Stomach smooth muscle (tissue), 2 donors: ENCODE results near the gene ARHGEF1.
"Not testable (repeated sequence)": the region's sequence is repeated elsewhere in the genome, so short reads cannot be mapped to it uniquely, and the experiment has no call there.

Source experiments
- H3K27ac ChIP-seq: one replicate; pipeline ENCODE4 v1.7.0; 2013; ENCODE audit warnings: mild to moderate bottlenecking, low read length, inconsistent platforms
- H3K27me3 ChIP-seq, 2 donors: one replicate each; pipeline ENCODE4 v1.7.0; 2013; ENCODE audit warnings: low read length in 2 of 2; ENCODE audit not compliant: insufficient read depth in 2 of 2, control insufficient read depth in 1 of 2
- H3K36me3 ChIP-seq, 2 donors: one replicate each; pipeline ENCODE4 v1.7.0; 2013; ENCODE audit warnings: low read length in 2 of 2; ENCODE audit not compliant: control insufficient read depth in 2 of 2, insufficient read depth in 2 of 2
- H3K4me1 ChIP-seq: one replicate; pipeline ENCODE4 v1.7.0; 2013; ENCODE audit warnings: low read length; ENCODE audit not compliant: control insufficient read depth, insufficient read depth
- H3K4me3 ChIP-seq, 2 donors: one replicate each; pipeline ENCODE4 v1.7.0; 2013; ENCODE audit warnings: low read length in 2 of 2
- H3K9ac ChIP-seq, 2 donors: one replicate each; pipeline ENCODE4 v1.7.0; 2013; ENCODE audit warnings: low read length in 2 of 2, mild to moderate bottlenecking in 1 of 2
- H3K9me3 ChIP-seq, 2 donors: one replicate each; pipeline ENCODE4 v1.7.0; 2013; ENCODE audit warnings: low read length in 2 of 2; ENCODE audit not compliant: control insufficient read depth in 2 of 2
- donor health status: healthy.
- donor health status: Pancreatic carcinoma.

Gene ARHGEF1

GRCh38 chr19:41937525-41938468, 54.8 kb downstream of the ARHGEF1 start:
- Histone ChIP-seq H3K9ac (no peak overlapping the region), H3K4me3 (no peak overlapping the region), H3K36me3 (no peaks in the 10 kb centered on the region), H3K27ac (no peak overlapping the region), H3K9me3 (peaks cover 0 to 2% of the 10 kb centered on the region in 2 donors), H3K4me1 (peaks cover 11% of the 10 kb centered on the region), H3K27me3 (peaks cover 47 to 53% of the 10 kb centered on the region in 2 donors)

- not testable (repeated sequence) for H3K4me1 ChIP-seq, H3K27ac ChIP-seq, H3K9ac ChIP-seq, H3K36me3 ChIP-seq, H3K9me3 ChIP-seq, H3K4me3 ChIP-seq
- peaks cover 39 to 45% of the 10 kb centered on the region in 2 donors for H3K27me3 ChIP-seq
These were observed 56.2 kb downstream of the ARHGEF1 start for GRCh38 chr19:41939209-41939608.

GRCh38 chr19:41939861-41940730, 57.1 kb downstream of the ARHGEF1 start:
- Histone ChIP-seq H3K9ac (no peak overlapping the region), H3K27me3 (peaks cover 34 to 40% of the 10 kb centered on the region in 2 donors)

GRCh38 chr19:41940731-41941409, 57.9 kb downstream of the ARHGEF1 start:
- Histone ChIP-seq H3K9ac (no peak overlapping the region), H3K36me3 (no peaks in the 10 kb centered on the region), H3K27me3 (peaks cover 29 to 41% of the 10 kb centered on the region in 2 donors), H3K9me3 (peaks cover 0 to 2% of the 10 kb centered on the region in 2 donors), H3K4me1 (peaks cover 9% of the 10 kb centered on the region), H3K27ac (no peak overlapping the region), H3K4me3 (peak overlapping the region in 1 of 2 donors; percentile 54)

More at GRCh38 chr19:41939861-41940730, 57.1 kb downstream of the ARHGEF1 start:
- Histone ChIP-seq H3K4me3 (peak overlapping the region in 1 of 2 donors; percentile 54), H3K9me3 (peaks cover 0 to 2% of the 10 kb centered on the region in 2 donors), H3K36me3 (no peaks in the 10 kb centered on the region), H3K27ac (no peak overlapping the region), H3K4me1 (peaks cover 9% of the 10 kb centered on the region)

GRCh38 chr19:41941410-41942202, 58.6 kb downstream of the ARHGEF1 start:
- no peak overlapping the region for H3K27ac ChIP-seq
- no peaks in the 10 kb centered on the region for H3K36me3 ChIP-seq
- no peak overlapping the region for H3K9ac ChIP-seq
- H3K4me3 ChIP-seq, result no peak overlapping the region
- peaks cover 9% of the 10 kb centered on the region for H3K4me1 ChIP-seq
- H3K9me3 ChIP-seq, result peaks cover 0 to 2% of the 10 kb centered on the region in 2 donors
- peaks cover 22 to 38% of the 10 kb centered on the region in 2 donors for H3K27me3 ChIP-seq

GRCh38 chr19:41944336-41944735, 61.4 kb downstream of the ARHGEF1 start:
- Histone ChIP-seq H3K4me1 (peaks cover 9% of the 10 kb centered on the region), H3K9me3 (peaks cover 0 to 2% of the 10 kb centered on the region in 2 donors), H3K27ac (no peak overlapping the region), H3K9ac (no peak overlapping the region), H3K36me3 (no peaks in the 10 kb centered on the region), H3K4me3 (no peak overlapping the region), H3K27me3 (peaks cover 20 to 38% of the 10 kb centered on the region in 2 donors)

- H3K27me3 ChIP-seq, result peaks cover 18 to 33% of the 10 kb centered on the region in 2 donors
- H3K27ac ChIP-seq, result no peak overlapping the region
- no peak overlapping the region for H3K4me3 ChIP-seq
- peaks cover 0 to 2% of the 10 kb centered on the region in 2 donors for H3K9me3 ChIP-seq
- H3K9ac ChIP-seq, result no peak overlapping the region
- peaks cover 9% of the 10 kb centered on the region for H3K4me1 ChIP-seq
- no peaks in the 10 kb centered on the region for H3K36me3 ChIP-seq
These were observed 62.3 kb downstream of the ARHGEF1 start for GRCh38 chr19:41945135-41945766.

GRCh38 chr19:41947091-41947490, 64.1 kb downstream of the ARHGEF1 start:
- H3K9me3 ChIP-seq, result peaks cover 0 to 2% of the 10 kb centered on the region in 2 donors
- H3K27ac ChIP-seq, result no peak overlapping the region
- H3K36me3 ChIP-seq, result no peaks in the 10 kb centered on the region
- H3K4me3 ChIP-seq, result no peak overlapping the region
- no peak overlapping the region for H3K9ac ChIP-seq
- H3K4me1 ChIP-seq, result no peaks in the 10 kb centered on the region
- H3K27me3 ChIP-seq, result peaks cover 6 to 17% of the 10 kb centered on the region in 2 donors

- Histone ChIP-seq H3K27me3 (no peaks in the 10 kb centered on the region), H3K36me3 (peaks cover 5 to 6% of the 10 kb centered on the region in 2 donors), H3K4me1 (no peaks in the 10 kb centered on the region), H3K9me3 (no peaks in the 10 kb centered on the region), H3K27ac (no peak overlapping the region), H3K9ac (no peak overlapping the region), H3K4me3 (no peak overlapping the region)
These were observed 68.7 kb downstream of the ARHGEF1 start for GRCh38 chr19:41951686-41952172.
